HG03175 (cell line): Measurements from ENCODE around the gene SDF2L1.
"Not testable (repeated sequence)": the region's sequence is repeated elsewhere in the genome, so short reads cannot be mapped to it uniquely, and the experiment has no call there.

Source experiments
- ATAC-seq: cut with Tn5 transposase; IDR thresholded peaks from one replicate; pipeline ENCODE4 v1.9.1; 2021; ENCODE audit warnings: mild to moderate bottlenecking, moderate library complexity; ENCODE audit not compliant: unreplicated experiment

Gene SDF2L1

DNA sequence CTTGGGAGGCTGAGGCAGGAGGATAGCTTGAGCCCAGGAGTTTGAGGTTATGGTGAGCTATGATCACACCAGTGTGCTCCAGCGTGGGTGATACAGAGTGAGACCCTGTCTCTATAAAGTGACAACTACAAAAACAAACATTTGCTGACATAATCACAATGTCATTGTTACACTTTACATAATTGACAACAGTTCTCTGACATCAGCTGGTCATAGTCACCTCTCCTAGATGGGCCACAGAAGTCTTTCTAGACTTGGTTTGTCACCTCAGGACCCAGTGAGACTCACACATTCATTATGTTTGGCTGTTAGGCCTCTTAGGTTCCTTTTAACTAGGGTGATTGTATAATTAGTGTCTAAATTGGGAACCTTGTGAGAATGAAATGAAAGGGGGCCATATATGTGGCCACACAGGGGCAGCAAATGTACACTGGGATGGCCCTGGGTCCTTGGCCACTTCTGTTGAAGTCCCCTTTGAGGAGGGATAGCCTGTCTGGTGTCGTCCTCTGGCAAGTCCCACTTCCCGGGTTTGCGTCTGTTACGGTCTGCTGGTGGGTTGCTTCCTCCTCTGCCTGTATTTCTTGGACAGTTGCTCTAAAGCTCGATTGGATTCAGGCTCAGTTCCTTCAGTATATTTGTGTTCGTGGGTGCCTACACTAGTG is 17.9 kb downstream of the SDF2L1 start:
- no peak for ATAC-seq

DNA sequence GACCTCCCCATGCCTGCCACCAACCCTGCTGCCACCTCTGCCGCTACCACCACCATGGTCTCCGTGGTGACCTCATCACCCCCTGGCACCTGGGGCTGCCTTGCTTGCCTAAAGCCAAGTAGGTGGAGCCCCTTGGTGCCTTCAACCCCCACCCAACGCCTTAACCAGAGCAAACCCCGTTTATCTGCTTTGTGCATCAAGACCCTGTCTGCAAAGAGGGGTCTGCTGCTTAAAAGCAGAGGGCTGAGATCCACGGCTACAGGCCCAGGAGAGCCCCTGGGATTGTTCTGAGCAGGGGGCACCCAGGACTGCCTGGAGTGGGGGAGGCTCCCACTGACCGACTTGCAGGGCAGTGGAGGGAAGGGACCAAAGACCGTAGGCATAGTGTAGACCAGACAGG is 18.8 kb downstream of the SDF2L1 start:
- no peak for ATAC-seq

GRCh38 chr22:21661991-21662390 is 19.9 kb downstream of the SDF2L1 start:
- no peak for ATAC-seq

DNA sequence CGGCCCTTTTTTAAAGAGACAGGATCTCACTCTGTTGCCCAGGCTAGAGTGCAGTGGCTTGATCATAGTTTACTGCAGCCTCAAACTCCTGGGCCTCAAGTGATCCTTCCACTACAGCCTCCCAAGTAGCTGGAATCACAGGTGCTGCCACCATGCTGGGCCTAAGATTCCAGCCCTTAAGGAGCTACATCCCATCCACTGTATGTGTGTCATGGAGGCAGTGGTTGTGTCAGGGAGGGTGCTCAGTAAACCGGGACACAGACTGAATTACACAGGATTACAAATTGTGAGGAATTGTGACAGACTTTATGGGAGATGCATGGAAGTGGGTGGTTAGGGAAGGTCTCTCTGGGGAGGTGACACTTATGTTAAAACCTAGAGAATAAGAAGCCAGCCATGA is 21.6 kb downstream of the SDF2L1 start:
- ATAC-seq: no peak

DNA sequence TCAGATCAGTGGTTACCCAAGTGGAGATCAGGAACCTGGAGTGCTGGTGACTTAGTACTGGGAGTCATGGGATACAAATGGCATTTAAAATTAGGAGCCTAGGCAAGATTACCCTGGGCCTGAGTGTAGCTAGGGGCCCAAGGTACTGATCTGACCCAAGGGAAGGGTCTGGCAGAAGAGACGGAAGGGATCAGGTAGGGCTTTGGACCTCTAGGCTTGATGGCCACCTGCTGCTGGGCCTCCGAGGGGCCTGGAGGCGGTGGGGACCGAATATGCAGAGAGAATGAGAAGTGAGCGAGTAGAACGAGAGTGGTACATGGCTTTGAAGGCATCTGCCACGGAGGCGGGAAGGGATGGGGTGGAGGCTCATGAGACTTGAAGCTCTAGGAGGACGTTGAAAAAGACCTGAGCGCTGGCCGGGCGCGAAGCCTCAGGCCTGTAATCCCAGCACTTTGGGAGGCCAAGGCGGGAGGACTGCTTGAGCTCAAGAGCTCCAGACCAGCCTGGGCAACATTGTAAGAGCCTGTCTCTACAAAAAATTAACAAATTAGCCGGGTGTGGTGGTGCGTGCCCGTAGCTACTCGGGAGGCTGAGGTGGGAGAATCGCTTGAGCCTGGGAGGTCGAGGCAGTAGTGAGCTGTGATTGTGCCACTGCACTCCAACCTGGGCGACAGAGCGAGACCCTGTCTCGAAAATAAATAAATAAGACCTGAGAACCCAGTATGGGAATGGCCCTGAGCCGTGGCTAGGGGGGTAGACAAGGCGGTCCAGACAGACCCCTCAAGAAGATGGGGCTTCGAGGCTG is 23.1 kb downstream of the SDF2L1 start:
- ATAC-seq: no peak

GRCh38 chr22:21666786-21667185 is 24.7 kb downstream of the SDF2L1 start:
- no peak for ATAC-seq

- ATAC-seq: no peak
Observed at GRCh38 chr22:21669026-21669425, 26.9 kb downstream of the SDF2L1 start.

GRCh38 chr22:21672107-21672629 is 30.1 kb downstream of the SDF2L1 start:
- ATAC-seq: no peak

DNA sequence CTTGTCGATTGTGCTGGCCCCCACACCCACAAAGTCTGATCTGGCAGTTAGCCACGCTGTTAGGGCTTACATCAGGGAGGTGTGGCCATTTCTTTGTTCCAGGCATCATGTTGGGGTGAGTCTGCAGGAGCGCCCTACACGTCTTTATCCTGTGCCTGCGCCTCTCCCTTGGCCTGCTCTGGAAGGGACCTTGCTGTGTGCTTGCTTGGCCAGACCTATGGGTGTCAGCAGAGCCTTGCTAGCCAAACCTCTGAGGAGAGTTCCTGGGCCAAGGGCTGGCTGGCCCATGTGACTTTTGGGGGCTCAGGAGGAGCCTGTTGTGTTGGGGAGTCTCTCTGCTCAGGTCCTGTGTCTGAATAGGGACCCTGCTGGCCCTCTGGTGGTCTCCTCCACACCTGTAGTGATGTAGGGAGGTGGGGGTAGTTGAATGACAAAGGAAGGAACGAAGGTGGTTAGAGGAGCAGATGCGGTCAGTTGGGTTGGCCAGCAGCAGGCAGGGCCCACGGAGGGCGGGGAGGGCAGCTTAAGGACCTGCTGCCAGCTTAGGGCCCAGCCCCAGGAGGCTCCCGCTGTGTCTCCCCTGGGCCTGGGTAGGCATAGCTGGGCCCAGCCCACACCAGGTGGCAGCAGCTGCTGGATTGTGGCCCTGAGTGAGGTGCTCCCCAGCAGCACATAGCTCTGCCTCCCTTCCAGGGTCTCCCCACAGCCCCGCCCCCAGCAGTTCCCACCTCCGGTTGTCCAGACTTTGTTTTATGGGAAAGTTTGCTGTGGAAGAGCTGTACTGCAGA is 31.6 kb downstream of the SDF2L1 start:
- ATAC-seq: no peak

GRCh38 chr22:21674638-21675245 is 32.6 kb downstream of the SDF2L1 start:
- no peak for ATAC-seq

DNA sequence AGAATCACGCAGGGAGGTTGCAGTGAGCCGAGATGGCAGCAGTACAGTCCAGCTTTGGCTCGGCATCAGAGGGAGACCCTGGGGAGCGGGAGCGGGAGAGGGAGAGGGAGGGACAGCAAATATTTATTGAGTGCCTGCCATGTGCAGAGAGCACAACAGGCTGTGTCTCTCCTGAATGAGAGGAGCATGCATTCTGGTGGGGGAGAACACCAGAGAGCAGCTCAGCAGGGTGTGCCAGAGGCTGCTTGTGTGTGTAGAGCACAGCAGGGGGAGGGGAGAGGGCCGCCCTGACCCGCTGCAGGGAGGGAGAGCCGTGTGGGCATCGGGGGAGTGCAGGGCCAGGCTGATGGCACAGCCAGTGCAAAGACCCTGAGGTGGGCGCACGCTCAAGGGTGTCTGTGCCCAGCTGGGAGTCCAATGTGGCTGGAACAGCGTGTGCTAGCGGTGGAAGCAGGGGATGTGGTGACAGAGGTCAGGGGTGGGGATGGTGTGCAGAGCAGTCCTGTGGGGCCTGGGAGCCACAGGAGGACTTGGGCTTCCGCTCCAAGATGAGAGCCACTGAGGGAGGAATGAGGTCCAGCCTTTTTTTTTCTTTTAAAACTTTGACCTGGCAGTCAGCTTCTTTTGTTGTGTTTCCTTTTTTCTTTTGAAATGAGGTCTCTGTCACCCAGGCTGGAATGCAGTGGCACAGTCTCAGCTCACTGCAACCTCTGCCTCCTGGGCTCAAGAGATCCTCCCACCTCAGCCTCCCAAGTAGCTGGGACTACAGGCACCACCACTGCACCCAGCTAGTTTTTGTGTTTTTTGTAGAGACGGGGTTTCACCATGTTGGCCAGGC is 35.7 kb downstream of the SDF2L1 start:
- ATAC-seq: no peak

- not testable (repeated sequence) for ATAC-seq
Observed at GRCh38 chr22:21678842-21679241, 36.7 kb downstream of the SDF2L1 start.

DNA sequence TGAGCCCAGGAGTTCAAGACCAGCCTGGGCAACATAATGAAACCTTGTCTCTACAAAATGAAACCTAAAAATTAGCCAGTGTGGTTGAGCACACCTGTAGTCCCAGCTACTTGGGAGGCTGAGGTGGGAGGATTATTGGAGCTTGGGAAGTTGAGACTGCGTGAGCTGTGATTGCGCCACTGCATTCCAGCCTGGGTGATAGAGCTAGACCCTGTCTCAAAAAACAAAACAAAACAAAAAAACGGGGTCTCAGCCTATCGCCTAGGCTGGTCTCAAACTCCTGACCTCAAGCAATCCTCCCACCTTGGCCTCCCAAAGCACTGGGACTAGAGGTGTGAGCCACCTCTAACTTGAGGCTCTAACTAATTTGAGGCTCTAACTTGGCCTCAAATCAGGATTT is 37.3 kb downstream of the SDF2L1 start:
- no peak for ATAC-seq

DNA sequence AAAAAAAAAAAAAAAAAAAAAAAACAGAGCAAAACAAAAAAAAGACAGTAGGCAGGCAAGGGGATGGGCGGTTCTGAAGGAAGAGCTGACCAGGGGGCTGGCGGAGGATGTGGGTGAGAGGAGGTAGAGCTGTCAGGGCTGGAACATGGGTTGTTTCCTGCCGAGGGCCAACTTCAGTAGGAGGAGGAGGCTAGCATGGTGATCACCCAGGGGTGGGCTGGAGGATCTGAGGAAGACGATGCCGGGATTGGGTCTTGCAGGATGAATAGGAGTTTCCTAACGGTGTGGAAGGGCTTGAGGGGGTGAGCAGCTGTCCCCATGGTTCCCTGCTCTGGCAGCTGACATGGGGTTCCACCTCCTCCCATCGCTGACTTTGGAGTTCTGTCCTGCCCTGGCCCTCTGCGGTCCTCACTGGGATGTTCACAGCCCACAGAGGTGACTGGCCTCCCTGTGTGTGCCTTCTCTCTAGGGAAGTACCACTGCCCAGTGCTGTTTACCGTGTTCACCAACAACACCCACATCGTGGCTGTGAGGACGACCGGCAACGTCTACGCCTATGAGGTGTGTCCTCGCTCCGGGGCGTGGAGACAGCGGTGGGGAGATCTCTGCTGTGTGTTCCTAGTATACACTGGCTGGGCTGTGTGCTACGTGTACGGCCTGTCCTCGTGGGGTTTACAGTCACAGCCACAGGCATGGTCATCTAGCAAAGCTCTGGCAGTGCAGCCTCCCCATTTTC is 38.9 kb downstream of the SDF2L1 start:
- no peak for ATAC-seq

GRCh38 chr22:21681566-21682370 is 39.7 kb downstream of the SDF2L1 start:
- ATAC-seq: no peak

DNA sequence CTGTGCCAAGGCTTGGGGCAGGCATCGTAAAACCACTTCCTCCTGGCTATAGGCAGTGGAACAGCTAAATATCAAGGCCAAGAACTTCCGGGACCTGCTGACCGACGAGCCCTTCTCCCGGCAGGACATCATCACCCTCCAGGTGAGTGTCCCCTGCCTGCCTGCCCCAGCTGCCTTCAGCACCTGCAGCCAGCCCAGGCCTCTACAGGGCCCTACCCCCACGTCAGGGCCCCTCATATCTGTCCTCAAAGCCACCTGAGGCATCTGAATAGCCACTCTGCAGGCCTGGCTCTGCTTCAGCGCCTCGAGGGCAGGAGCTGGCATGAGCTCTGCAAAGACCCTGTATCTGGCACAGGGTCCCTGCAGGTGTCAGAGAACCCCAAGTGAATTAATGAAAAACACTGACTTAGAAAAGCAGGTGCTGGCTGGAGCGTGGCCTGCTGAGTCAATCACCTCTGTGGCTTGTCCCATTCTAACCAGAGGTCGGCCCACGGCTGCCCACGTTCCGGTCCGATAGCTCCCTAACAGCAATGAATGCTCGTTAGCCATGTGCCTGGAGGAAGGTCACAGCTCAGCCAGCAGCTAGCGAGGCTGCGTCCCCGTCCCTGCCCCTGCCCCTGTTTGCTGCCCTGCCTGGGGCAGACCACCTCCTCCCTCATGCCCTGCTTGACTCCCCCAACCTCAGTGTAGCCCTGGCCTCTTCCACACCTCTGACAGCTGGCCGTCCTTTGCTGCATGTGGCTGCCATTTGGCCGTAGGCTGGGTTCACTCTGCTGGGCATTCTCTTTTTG is 40.5 kb downstream of the SDF2L1 start:
- ATAC-seq: no peak

GRCh38 chr22:21683401-21683811 is 41.3 kb downstream of the SDF2L1 start:
- no peak for ATAC-seq
